Measurements from ENCODE around the gene CDC25A. TPM values are rescaled to one million over a fixed set of nuclear protein-coding genes. Genes with fewer than 3 reads are reported as not detected.
A peak's percentile ranks its signal among the peaks of the same experiment; 100 is the strongest.

The CDC25A gene
- polyA plus RNA-seq, result 1 to 10 TPM in 3 of 4 donors, under 1 TPM in 1; 0.27 to 5.7 (median 4.5) TPM
- long read RNA-seq, donor 1, result 0 reads
- long read RNA-seq, donor 2, result 0 reads
- long read RNA-seq, donor 3, result 0 reads
- long read RNA-seq, donor 4, result 0 reads
- long read RNA-seq, donor 5, result 0 reads
- long read RNA-seq, donor 6, partial matches to known transcripts, result 0 of 1 reads
- long read RNA-seq, donor 6, other reads (novel, unspliced or antisense), result 0 of 1 reads
- long read RNA-seq, donor 7, result 0 reads
- long read RNA-seq, donor 8, result 0 reads
- long read RNA-seq, donor 9, result 0 reads
- long read RNA-seq, donor 10, result 0 reads

- peak; percentile 47 for FAIRE-seq
- H3K9me3 ChIP-seq (ENCODE audit: control insufficient read depth in 2 of 2, insufficient read depth in 1 of 2, low read depth in 1 of 2, low read length in 1 of 2), result no peaks in the 10 kb centered on the region
- WGBS, 3 donors, result 7 to 10% (median 8%) methylated on average over 38 to 44 of the region's 44 CpGs
Measured at GRCh38 chr3:48188266-48189201, at the start of gene CDC25A. CDC25A (minus strand) TSS chr3:48188417; CDS start chr3:48187947, 470 bp downstream.

GRCh38 chr3:48236531-48236930 is 48.3 kb upstream of the CDC25A start:
- no peak overlapping the region for H3K4me3 ChIP-seq (ENCODE audit: low read depth in 1 of 3, low read length in 3 of 3)
- 78 to 82% (median 78%) methylated on average over 1 of the region's 1 CpG for WGBS, 3 donors
- no peak overlapping the region for H3K27ac ChIP-seq (ENCODE audit: low read depth in 1 of 3, low read length in 2 of 3)
- H3K27me3 ChIP-seq (ENCODE audit: control insufficient read depth in 3 of 3, insufficient read depth in 3 of 3, low read length in 3 of 3), result no peaks in the 10 kb centered on the region
- DNase-seq, result no peak
- H3K36me3 ChIP-seq (ENCODE audit: control insufficient read depth in 3 of 3, insufficient read depth in 2 of 3, low read depth in 1 of 3, low read length in 3 of 3), result no peaks in the 10 kb centered on the region
- no peaks in the 10 kb centered on the region for H3K9me3 ChIP-seq (ENCODE audit: control insufficient read depth in 2 of 2, insufficient read depth in 1 of 2, low read depth in 1 of 2, low read length in 1 of 2)
- peaks cover 0 to 10% (median 2%) of the 10 kb centered on the region in 3 donors for H3K4me1 ChIP-seq (ENCODE audit: control insufficient read depth in 3 of 3, insufficient read depth in 2 of 3, low read depth in 1 of 3, low read length in 2 of 3)
- no peak for FAIRE-seq

More at GRCh38 chr3:48188266-48189201, at the start of gene CDC25A:
- peak within 1 kb of the TSS; percentile 42 to 69 (median 66) for H3K4me3 ChIP-seq (ENCODE audit: low read depth in 1 of 3, low read length in 3 of 3)
- peak; percentile 99 to 100 for DNase-seq
- H3K27ac ChIP-seq (ENCODE audit: low read depth in 1 of 3, low read length in 2 of 3), result peak within 1 kb of the TSS in 2 of 3 donors; percentile 59 to 60
- no peaks in the 10 kb centered on the region for H3K27me3 ChIP-seq (ENCODE audit: control insufficient read depth in 3 of 3, insufficient read depth in 3 of 3, low read length in 3 of 3)
- peaks cover 0 to 8% (median 0%) of the 10 kb centered on the region in 3 donors for H3K36me3 ChIP-seq (ENCODE audit: control insufficient read depth in 3 of 3, insufficient read depth in 2 of 3, low read depth in 1 of 3, low read length in 3 of 3)
- peaks cover 2 to 18% (median 7%) of the 10 kb centered on the region in 3 donors for H3K4me1 ChIP-seq (ENCODE audit: control insufficient read depth in 3 of 3, insufficient read depth in 2 of 3, low read depth in 1 of 3, low read length in 2 of 3)

DNA sequence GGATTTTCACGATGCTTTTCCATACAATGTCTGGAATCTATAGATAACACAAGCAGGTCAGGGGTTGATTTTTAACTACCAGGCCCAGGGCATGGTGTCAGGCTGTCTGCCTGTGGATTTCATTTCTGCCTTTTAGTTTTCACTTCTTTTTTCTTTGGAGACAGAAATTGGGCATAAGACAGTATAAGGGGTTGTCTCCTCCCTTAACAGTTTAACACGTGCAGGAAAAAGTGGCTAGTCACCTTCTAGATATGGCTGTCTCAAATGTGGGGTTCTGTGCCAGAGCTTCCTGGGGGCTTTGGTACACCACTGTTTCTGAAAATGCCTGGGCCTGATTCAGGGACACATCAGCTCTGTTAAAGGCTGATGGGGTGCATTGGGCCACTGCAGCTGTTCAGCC is 45.3 kb upstream of the CDC25A start:
- H3K9me3 ChIP-seq (ENCODE audit: control insufficient read depth in 2 of 2, insufficient read depth in 1 of 2, low read depth in 1 of 2, low read length in 1 of 2), result no peaks in the 10 kb centered on the region
- peaks cover 0 to 6% (median 0%) of the 10 kb centered on the region in 3 donors for H3K4me1 ChIP-seq (ENCODE audit: control insufficient read depth in 3 of 3, insufficient read depth in 2 of 3, low read depth in 1 of 3, low read length in 2 of 3)
- H3K4me3 ChIP-seq (ENCODE audit: low read depth in 1 of 3, low read length in 3 of 3), result no peak overlapping the region
- WGBS, 3 donors, result 62 to 81% (median 66%) methylated on average over 2 of the region's 2 CpGs
- FAIRE-seq (no peak), DNase-seq (no peak)
- H3K36me3 ChIP-seq (ENCODE audit: control insufficient read depth in 3 of 3, insufficient read depth in 2 of 3, low read depth in 1 of 3, low read length in 3 of 3), result no peaks in the 10 kb centered on the region
- H3K27ac ChIP-seq (ENCODE audit: low read depth in 1 of 3, low read length in 2 of 3), result no peak overlapping the region
- H3K27me3 ChIP-seq (ENCODE audit: control insufficient read depth in 3 of 3, insufficient read depth in 3 of 3, low read length in 3 of 3), result no peaks in the 10 kb centered on the region

DNA sequence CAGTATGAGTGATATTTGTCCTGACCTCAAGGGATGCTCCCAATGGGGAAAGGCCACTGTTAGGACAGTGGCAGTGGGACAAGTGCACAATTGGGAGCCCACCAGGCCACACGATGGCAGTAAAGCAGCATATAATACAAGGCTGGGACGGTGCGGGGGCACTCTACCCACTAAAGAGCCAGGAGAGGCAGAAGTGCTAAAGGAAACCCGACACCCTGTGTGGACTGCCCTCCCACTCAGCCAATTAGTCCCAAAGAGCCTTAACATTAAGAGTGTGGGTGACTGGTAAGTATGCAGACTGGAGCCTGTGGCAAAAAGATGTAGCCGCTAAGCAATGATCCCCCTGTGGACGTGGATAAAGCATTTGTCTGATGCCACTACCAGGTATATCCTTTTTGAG is 44.5 kb upstream of the CDC25A start:
- Histone ChIP-seq H3K36me3 (ENCODE audit: control insufficient read depth in 3 of 3, insufficient read depth in 2 of 3, low read depth in 1 of 3, low read length in 3 of 3) (no peaks in the 10 kb centered on the region), H3K27ac (ENCODE audit: low read depth in 1 of 3, low read length in 2 of 3) (no peak overlapping the region), H3K4me1 (ENCODE audit: control insufficient read depth in 3 of 3, insufficient read depth in 2 of 3, low read depth in 1 of 3, low read length in 2 of 3) (peaks cover 0 to 6% (median 0%) of the 10 kb centered on the region in 3 donors), H3K4me3 (ENCODE audit: low read depth in 1 of 3, low read length in 3 of 3) (no peak overlapping the region), H3K9me3 (ENCODE audit: control insufficient read depth in 2 of 2, insufficient read depth in 1 of 2, low read depth in 1 of 2, low read length in 1 of 2) (no peaks in the 10 kb centered on the region), H3K27me3 (ENCODE audit: control insufficient read depth in 3 of 3, insufficient read depth in 3 of 3, low read length in 3 of 3) (no peaks in the 10 kb centered on the region)
- WGBS, 3 donors, result 34 to 76% (median 57%) methylated on average over 6 of the region's 6 CpGs
- FAIRE-seq (no peak), DNase-seq (peak; percentile 22 to 52)

- peaks cover 0 to 6% (median 0%) of the 10 kb centered on the region in 3 donors for H3K4me1 ChIP-seq (ENCODE audit: control insufficient read depth in 3 of 3, insufficient read depth in 2 of 3, low read depth in 1 of 3, low read length in 2 of 3)
- DNase-seq (peak in 1 of 2 donors; percentile 16), FAIRE-seq (no peak)
- no peaks in the 10 kb centered on the region for H3K36me3 ChIP-seq (ENCODE audit: control insufficient read depth in 3 of 3, insufficient read depth in 2 of 3, low read depth in 1 of 3, low read length in 3 of 3)
- no peak overlapping the region for H3K4me3 ChIP-seq (ENCODE audit: low read depth in 1 of 3, low read length in 3 of 3)
- 21 to 56% (median 47%) methylated on average over 4 of the region's 4 CpGs for WGBS, 3 donors
- no peaks in the 10 kb centered on the region for H3K27me3 ChIP-seq (ENCODE audit: control insufficient read depth in 3 of 3, insufficient read depth in 3 of 3, low read length in 3 of 3)
- H3K9me3 ChIP-seq (ENCODE audit: control insufficient read depth in 2 of 2, insufficient read depth in 1 of 2, low read depth in 1 of 2, low read length in 1 of 2), result no peaks in the 10 kb centered on the region
- H3K27ac ChIP-seq (ENCODE audit: low read depth in 1 of 3, low read length in 2 of 3), result no peak overlapping the region
Measured at GRCh38 chr3:48232232-48232631, 44.0 kb upstream of the CDC25A start.

DNA sequence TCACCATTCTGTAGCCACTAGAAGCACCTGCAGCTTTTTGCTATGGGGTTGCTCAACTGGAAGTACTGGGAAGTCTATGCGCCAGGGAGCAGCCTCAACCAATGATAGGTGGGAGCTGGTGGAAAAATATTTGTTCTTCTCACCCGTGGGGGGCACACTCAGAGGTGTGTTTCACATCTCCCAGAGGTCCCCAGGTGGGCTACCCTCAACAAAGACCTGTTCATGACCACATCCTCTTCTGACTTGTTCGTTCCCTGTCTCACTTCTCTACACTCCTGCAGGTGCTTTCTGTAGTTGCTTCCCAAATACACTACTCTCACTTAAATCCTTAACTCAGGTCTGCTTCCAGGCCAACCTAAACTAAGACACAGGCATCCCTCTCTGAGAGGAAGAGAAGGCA is 38.7 kb upstream of the CDC25A start:
- Histone ChIP-seq H3K9me3 (ENCODE audit: control insufficient read depth in 2 of 2, insufficient read depth in 1 of 2, low read depth in 1 of 2, low read length in 1 of 2) (no peaks in the 10 kb centered on the region), H3K4me3 (ENCODE audit: low read depth in 1 of 3, low read length in 3 of 3) (no peak overlapping the region), H3K36me3 (ENCODE audit: control insufficient read depth in 3 of 3, insufficient read depth in 2 of 3, low read depth in 1 of 3, low read length in 3 of 3) (no peaks in the 10 kb centered on the region), H3K27ac (ENCODE audit: low read depth in 1 of 3, low read length in 2 of 3) (no peak overlapping the region), H3K27me3 (ENCODE audit: control insufficient read depth in 3 of 3, insufficient read depth in 3 of 3, low read length in 3 of 3) (no peaks in the 10 kb centered on the region), H3K4me1 (ENCODE audit: control insufficient read depth in 3 of 3, insufficient read depth in 2 of 3, low read depth in 1 of 3, low read length in 2 of 3) (no peaks in the 10 kb centered on the region)
- 27 to 54% (median 31%) methylated on average over 3 of the region's 3 CpGs for WGBS, 3 donors
- DNase-seq (no peak), FAIRE-seq (no peak)

- no peak overlapping the region for H3K27ac ChIP-seq (ENCODE audit: low read depth in 1 of 3, low read length in 2 of 3)
- 67 to 82% (median 72%) methylated on average over 3 of the region's 3 CpGs for WGBS, 3 donors
Measured at GRCh38 chr3:48225587-48225986, 37.4 kb upstream of the CDC25A start.

GRCh38 chr3:48222616-48223513 is 34.6 kb upstream of the CDC25A start, which contains the start of gene CAMP:
CAMP (plus strand) TSS chr3:48223495; CDS start chr3:48223512, 17 bp downstream.
- 72 to 77% (median 73%) methylated on average over 11 of the region's 11 CpGs for WGBS, 3 donors
- no peak within 1 kb of the TSS for H3K27ac ChIP-seq (ENCODE audit: low read depth in 1 of 3, low read length in 2 of 3)
- FAIRE-seq, result no peak
- no peak for DNase-seq
- H3K36me3 ChIP-seq (ENCODE audit: control insufficient read depth in 3 of 3, insufficient read depth in 2 of 3, low read depth in 1 of 3, low read length in 3 of 3), result no peaks in the 10 kb centered on the region
- no peaks in the 10 kb centered on the region for H3K27me3 ChIP-seq (ENCODE audit: control insufficient read depth in 3 of 3, insufficient read depth in 3 of 3, low read length in 3 of 3)
- H3K4me1 ChIP-seq (ENCODE audit: control insufficient read depth in 3 of 3, insufficient read depth in 2 of 3, low read depth in 1 of 3, low read length in 2 of 3), result no peaks in the 10 kb centered on the region
- no peak within 1 kb of the TSS for H3K4me3 ChIP-seq (ENCODE audit: low read depth in 1 of 3, low read length in 3 of 3)
- H3K9me3 ChIP-seq (ENCODE audit: control insufficient read depth in 2 of 2, insufficient read depth in 1 of 2, low read depth in 1 of 2, low read length in 1 of 2), result no peaks in the 10 kb centered on the region

More at GRCh38 chr3:48225587-48225986, 37.4 kb upstream of the CDC25A start:
- Histone ChIP-seq H3K36me3 (ENCODE audit: control insufficient read depth in 3 of 3, insufficient read depth in 2 of 3, low read depth in 1 of 3, low read length in 3 of 3) (no peaks in the 10 kb centered on the region), H3K4me1 (ENCODE audit: control insufficient read depth in 3 of 3, insufficient read depth in 2 of 3, low read depth in 1 of 3, low read length in 2 of 3) (no peaks in the 10 kb centered on the region), H3K27me3 (ENCODE audit: control insufficient read depth in 3 of 3, insufficient read depth in 3 of 3, low read length in 3 of 3) (no peaks in the 10 kb centered on the region), H3K9me3 (ENCODE audit: control insufficient read depth in 2 of 2, insufficient read depth in 1 of 2, low read depth in 1 of 2, low read length in 1 of 2) (no peaks in the 10 kb centered on the region), H3K4me3 (ENCODE audit: low read depth in 1 of 3, low read length in 3 of 3) (no peak overlapping the region)
- FAIRE-seq, result no peak
- DNase-seq, result no peak

All from small intestine (tissue), 16 donors.